A549 (cell line): ENCODE results near the gene SLC25A26. TPM values are rescaled to one million over a fixed set of nuclear protein-coding genes. Genes with fewer than 3 reads are reported as not detected.

Experiments used
- ATAC-seq, 2 experiments: fragments of 200-7000 bp in 1 of 2; fragments of >200 bp in 1 of 2; cut with Nextera tagmentation in 1 of 2; cut with Tn5 transposase in 1 of 2; 3 replicates each; pipeline versions ENCODE4 v1.8.0 to v1.9.1; 2018 to 2020; ENCODE audit warnings: mild to moderate bottlenecking in 1 of 2, moderate library complexity in 1 of 2
- CTCF ChIA-PET: fragments of 300-600 bp; sonication (Branson Sonifier 250); formaldehyde crosslinking; extraction: SDS; loops from one replicate; lab custom pipeline; 2021; ENCODE audit warnings: antibody characterized with exemption, inconsistent platforms; lab: Yijun Ruan, JAX
- POLR2A ChIA-PET: fragments of 350-600 bp; formaldehyde crosslinking; extraction: SDS; loops from one replicate; lab custom pipeline; 2021; ENCODE audit warnings: antibody characterized with exemption, inconsistent platforms; lab: Yijun Ruan, JAX
- DNase-seq, 2 experiments: peaks; one replicate each; pipeline versions ENCODE4 v3.0.0 to v3.0.0-alpha.2; 2011 to 2016; ENCODE audit warnings: low read depth in 1 of 2, low spot score in 1 of 2
- FAIRE-seq: peaks from 2 replicates; lab custom pipeline; 2011; peaks lifted over from hg19 to GRCh38; lab: Jason Lieb, UNC
- H3K27ac ChIP-seq, 2 experiments: fragments of >200 bp; sonication (Bioruptor Twin); formaldehyde crosslinking; 3 replicates each; pipeline ENCODE4 v1.5.1; 2016 to 2017
- H3K4me1 ChIP-seq: fragments of >200 bp; sonication (Bioruptor Twin); formaldehyde crosslinking; 3 replicates; pipeline ENCODE4 v1.6.1; 2016
- H3K4me2 ChIP-seq: fragments of >200 bp; sonication (Bioruptor Twin); formaldehyde crosslinking; 3 replicates; pipeline ENCODE4 v1.6.1; 2016
- H3K4me3 ChIP-seq: fragments of >200 bp; sonication (Bioruptor Twin); formaldehyde crosslinking; 3 replicates; pipeline ENCODE4 v1.5.1; 2016
- H3K9me3 ChIP-seq: fragments of >200 bp; sonication (Bioruptor Twin); formaldehyde crosslinking; 3 replicates; pipeline ENCODE4 v1.6.1; 2016
- BHLHE40 ChIP-seq: IDR thresholded peaks from 2 replicates; pipeline ENCODE4 v1.6.1; 2012; ENCODE audit warnings: low read depth, low read length, inconsistent platforms
- ELK1 ChIP-seq: fragments of 150-350 bp; IDR thresholded peaks from 2 replicates; pipeline ENCODE4 v1.6.1; 2014; ENCODE audit warnings: low read depth, mild to moderate bottlenecking, low read length
- FOSL2 ChIP-seq, 2 experiments: fragments of 450-650 bp in 1 of 2; fragments of >200 bp in 1 of 2; sonication (Bioruptor Twin) in 1 of 2; formaldehyde crosslinking; IDR thresholded peaks; 2 replicates each; pipeline versions ENCODE4 v1.5.0 to v1.6.1; 2016 to 2020; ENCODE audit warnings: mild to moderate bottlenecking in 1 of 2, moderate library complexity in 1 of 2
- HDAC2 ChIP-seq: fragments of 200-600 bp; sonication (generic); IDR thresholded peaks from 2 replicates; pipeline ENCODE4 v1.6.1; 2016
- HMGXB4 ChIP-seq: fragments of 250-450 bp; sonication (Bioruptor Pico); IDR thresholded peaks from 2 replicates; pipeline ENCODE4 v1.5.0; 2021; ENCODE audit warnings: mild to moderate bottlenecking, moderate library complexity, borderline replicate concordance
- HOXA7 ChIP-seq: fragments of 250-450 bp; sonication (Bioruptor Pico); IDR thresholded peaks from 2 replicates; pipeline ENCODE4 v1.5.0; 2020; ENCODE audit warnings: mild to moderate bottlenecking, moderate library complexity
- HOXB13 ChIP-seq: fragments of 250-450 bp; sonication (Bioruptor Pico); IDR thresholded peaks from 2 replicates; pipeline ENCODE4 v1.5.0; 2020; ENCODE audit warnings: low read depth, mild to moderate bottlenecking, moderate library complexity
- HOXB5 ChIP-seq: fragments of 250-450 bp; sonication (Bioruptor Pico); IDR thresholded peaks from 2 replicates; pipeline ENCODE4 v1.5.0; 2020; ENCODE audit warnings: mild to moderate bottlenecking, moderate library complexity
- JUN ChIP-seq, 2 experiments: fragments of >200 bp; sonication (Bioruptor Twin); formaldehyde crosslinking; IDR thresholded peaks; 2 replicates in 1 of 2; 3 replicates in 1 of 2; pipeline ENCODE4 v1.6.1; 2016 to 2017
- JUNB ChIP-seq: fragments of >200 bp; sonication (Bioruptor Twin); formaldehyde crosslinking; IDR thresholded peaks from 2 replicates; pipeline ENCODE4 v1.6.1; 2016
- KDM5A ChIP-seq: fragments of 200-600 bp; sonication (generic); IDR thresholded peaks from 2 replicates; pipeline ENCODE4 v1.6.1; 2016; ENCODE audit warnings: antibody characterized with exemption, mild to moderate bottlenecking
- NFE2L2 ChIP-seq: fragments of 150-350 bp; conservative IDR thresholded peaks from 2 replicates; pipeline ENCODE4 v1.6.1; 2014; ENCODE audit warnings: low read length
- PBX3 ChIP-seq: IDR thresholded peaks from 2 replicates; pipeline ENCODE4 v1.6.1; 2012
- RCOR1 ChIP-seq: fragments of 150-350 bp; IDR thresholded peaks from 2 replicates; pipeline ENCODE4 v1.6.1; 2014; ENCODE audit warnings: antibody characterized with exemption, low read length, low read depth
- REST ChIP-seq: fragments of 200-600 bp; sonication (generic); IDR thresholded peaks from 2 replicates; pipeline ENCODE4 v1.6.1; 2016; ENCODE audit warnings: antibody characterized with exemption, mild to moderate bottlenecking, moderate library complexity
- RFX5 ChIP-seq: fragments of 450-650 bp; IDR thresholded peaks from 2 replicates; pipeline ENCODE4 v1.7.1; 2014; ENCODE audit warnings: antibody characterized with exemption, mild to moderate bottlenecking, moderate library complexity
- SMC3 ChIP-seq: fragments of >200 bp; sonication (Bioruptor Twin); formaldehyde crosslinking; IDR thresholded peaks from 3 replicates; pipeline ENCODE4 v1.6.1; 2018; ENCODE audit warnings: inconsistent platforms
- SREBF2 ChIP-seq: fragments of 450-650 bp; IDR thresholded peaks from 2 replicates; pipeline ENCODE4 v1.6.1; 2014; ENCODE audit warnings: mild to moderate bottlenecking, moderate library complexity
- TP53 ChIP-seq: fragments of 250-450 bp; sonication (Bioruptor Pico); IDR thresholded peaks from 2 replicates; pipeline ENCODE4 v1.5.0; 2021; ENCODE audit warnings: mild to moderate bottlenecking, moderate library complexity
- USF2 ChIP-seq: fragments of 450-650 bp; IDR thresholded peaks from 2 replicates; pipeline ENCODE4 v1.6.1; 2014; ENCODE audit warnings: antibody characterized with exemption
- ZC3H11A ChIP-seq: fragments of 450-650 bp; IDR thresholded peaks from 2 replicates; pipeline ENCODE4 v1.6.1; 2014; ENCODE audit warnings: antibody characterized with exemption, mild to moderate bottlenecking
- WGBS: methylation state at CpG from one replicate; pipeline ENCODE4 v1.1.6; 2017; ENCODE audit errors: missing lambda C conversion rate; 5-methylcytosine and 5-hydroxymethylcytosine counted together
- polyA plus RNA-seq, 4 experiments: library from polyadenylated mRNA; depleted of rRNA in 3 of 4; stranded (reverse); fragments of >200 nt; fragmentation: RNase III in 1 of 4; extraction: RNeasy Plus Mini Kit Qiagen cat#74134 plus additional on column Dnase treatment in 1 of 4; gene quantifications; 2 replicates in 3 of 4; 3 replicates in 1 of 4; pipeline ENCODE4 v1.2.3, GENCODE V29; 2011 to 2017

Gene SLC25A26
- polyA plus RNA-seq, 2 of the 4 experiments (the other 2 are of a cell fraction): 13.0 to 30.5 TPM

- Histone ChIP-seq H3K27ac (no peak overlapping the region), H3K4me3 (no peak overlapping the region), H3K4me2 (no peak overlapping the region), H3K9me3 (no peaks in the 10 kb centered on the region), H3K4me1 (no peaks in the 10 kb centered on the region)
- TF ChIP-seq RFX5: no peak
- no peak for TF ChIP-seq SREBF2
- TF ChIP-seq KDM5A: no peak
- no peak for TF ChIP-seq REST
- TF ChIP-seq JUNB: no peak
- no peak for TF ChIP-seq TP53
- TF ChIP-seq HDAC2: no peak
- no peak for TF ChIP-seq FOSL2 (IDR thresholded peaks at IDR 0.05)
- no peak for TF ChIP-seq FOSL2 (CRISPR knock-in tag; IDR thresholded peaks at IDR 0.05)
- no peak for TF ChIP-seq PBX3
- no peak for TF ChIP-seq ELK1
- no peak for TF ChIP-seq HOXA7 (CRISPR knock-in tag)
- TF ChIP-seq RCOR1: no peak
- TF ChIP-seq SMC3: no peak
- TF ChIP-seq JUN (IDR thresholded peaks at IDR 0.05): no peak
- no peak for TF ChIP-seq ZC3H11A
- POLR2A ChIA-PET: no interaction called here
- CTCF ChIA-PET: no interaction called here
- DNase-seq (no peak), FAIRE-seq (no peak), ATAC-seq (no peak)
- 90% methylated on average over 4 of the region's 4 CpGs for WGBS
Observed at GRCh38 chr3:66299891-66300290, 79.1 kb downstream of the SLC25A26 start.

- DNase-seq (no peak), ATAC-seq (no peak), FAIRE-seq (no peak)
- no peak for TF ChIP-seq HOXB5 (CRISPR knock-in tag)
- Histone ChIP-seq H3K4me3 (no peak overlapping the region), H3K4me1 (no peaks in the 10 kb centered on the region), H3K4me2 (no peak overlapping the region), H3K27ac (no peak overlapping the region), H3K9me3 (no peaks in the 10 kb centered on the region)
- WGBS: 83% methylated on average over 3 of the region's 3 CpGs
- POLR2A ChIA-PET: no interaction called here
- CTCF ChIA-PET: no interaction called here
Observed at GRCh38 chr3:66302288-66302687, 81.5 kb downstream of the SLC25A26 start.

GRCh38 chr3:66303491-66303901 is 82.7 kb downstream of the SLC25A26 start:
- no peak for DNase-seq
- ATAC-seq: no peak
- ChIA-PET POLR2A (no interaction called here), CTCF (no interaction called here)
- TF ChIP-seq USF2 (no peak), NFE2L2 (no peak), HOXB13 (no peak), SREBF2 (no peak), ELK1 (no peak), BHLHE40 (no peak), HMGXB4 (CRISPR knock-in tag) (no peak), TP53 (no peak), JUNB (no peak)
- Histone ChIP-seq H3K27ac (no peak overlapping the region), H3K4me1 (no peaks in the 10 kb centered on the region), H3K9me3 (no peaks in the 10 kb centered on the region), H3K4me2 (no peak overlapping the region), H3K4me3 (no peak overlapping the region)
- FAIRE-seq: no peak
- 90% methylated on average over 2 of the region's 3 CpGs for WGBS
